GM23248 (cell line): Measurements from ENCODE around the gene ERC1.

ENCODE experiments used
- EZH2 ChIP-seq: fragments of 200-600 bp; sonication (generic); IDR thresholded peaks from 2 replicates; pipeline ENCODE4 v1.6.1; 2018; ENCODE audit warnings: antibody characterized with exemption, mild to moderate bottlenecking; ENCODE audit not compliant: insufficient read depth, poor library complexity, severe bottlenecking
- EZH2phosphoT487 ChIP-seq: fragments of 200-600 bp; sonication (generic); IDR thresholded peaks from 2 replicates; pipeline ENCODE4 v1.6.1; 2018; ENCODE audit warnings: antibody characterized with exemption, moderate library complexity, mild to moderate bottlenecking, low read depth; ENCODE audit not compliant: insufficient read depth

DNA sequence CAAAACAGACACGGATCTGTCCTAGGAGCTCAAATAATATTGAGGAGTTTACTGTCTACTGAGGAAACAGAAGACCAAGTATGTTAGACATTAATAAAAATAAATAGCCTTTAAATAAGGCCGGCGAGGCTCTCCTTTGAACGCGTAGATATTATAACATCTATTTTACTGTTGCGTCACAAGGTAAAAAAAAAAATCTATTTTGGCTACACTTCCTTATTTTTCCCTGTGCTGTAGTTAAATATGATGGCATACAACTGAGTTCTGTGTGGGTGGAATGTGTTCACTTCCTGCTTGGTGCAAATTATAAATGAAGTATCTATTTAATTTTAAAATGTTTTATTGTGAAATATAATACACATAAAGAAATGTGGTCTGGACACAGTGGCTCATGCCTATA lies 24.3 kb upstream of the ERC1 start:
- TF ChIP-seq EZH2 (no peak), EZH2phosphoT487 (no peak)
